K562 (cell line): ENCODE results near the gene CDK1. TPM values are rescaled to one million over a fixed set of nuclear protein-coding genes. Genes with fewer than 3 reads are reported as not detected.
A peak's percentile ranks its signal among the peaks of the same experiment; 100 is the strongest.

Experiments used
- ARID4B ChIP-seq: sonication (generic); formaldehyde crosslinking; IDR thresholded peaks from 2 replicates; pipeline ENCODE4 v1.8.0; 2022; ENCODE audit warnings: mild to moderate bottlenecking, missing genetic modification reagents
- DEAF1 ChIP-seq: fragments of 450-650 bp; formaldehyde crosslinking; IDR thresholded peaks from 2 replicates; pipeline ENCODE4 v1.4.0; 2020; ENCODE audit warnings: mild to moderate bottlenecking, moderate library complexity
- DNMT1 ChIP-seq: fragments of 450-650 bp; IDR thresholded peaks from 2 replicates; pipeline ENCODE4 v1.6.1; 2016; ENCODE audit warnings: antibody characterized with exemption, mild to moderate bottlenecking
- FOXM1 ChIP-seq, 2 experiments: fragments of 450-650 bp in 1 of 2; sonication (generic) in 1 of 2; formaldehyde crosslinking in 1 of 2; IDR thresholded peaks; 2 replicates each; pipeline versions ENCODE4 v1.6.1 to v1.9.0; 2017 to 2022; ENCODE audit warnings: low read depth in 2 of 2, mild to moderate bottlenecking in 2 of 2, missing genetic modification reagents in 1 of 2, moderate library complexity in 1 of 2
- FOXP1 ChIP-seq: sonication (generic); formaldehyde crosslinking; IDR thresholded peaks from 2 replicates; pipeline ENCODE4 v1.8.0; 2022; ENCODE audit warnings: mild to moderate bottlenecking, missing genetic modification reagents
- PHF21A ChIP-seq: fragments of 450-650 bp; IDR thresholded peaks from 2 replicates; pipeline ENCODE4 v1.6.1; 2017; ENCODE audit warnings: low read depth, borderline replicate concordance
- RBM39 ChIP-seq: fragments of 200-400 bp; formaldehyde crosslinking; optimal IDR thresholded peaks from 2 replicates; pipeline ENCODE3; 2018; ENCODE audit warnings: low read depth, low read length
- ZBTB40 ChIP-seq, 2 experiments: fragments of 450-650 bp in 1 of 2; sonication (generic) in 1 of 2; formaldehyde crosslinking in 1 of 2; IDR thresholded peaks; 2 replicates each; pipeline versions ENCODE4 v1.7.1 to v1.9.0; 2016 to 2022; ENCODE audit warnings: inconsistent platforms in 1 of 2, mild to moderate bottlenecking in 1 of 2, missing genetic modification reagents in 1 of 2
- ZNF444 ChIP-seq: fragments of 250-450 bp; sonication (Bioruptor Pico); IDR thresholded peaks from 2 replicates; pipeline ENCODE4 v1.4.0; 2020; ENCODE audit warnings: mild to moderate bottlenecking, moderate library complexity
- polyA plus RNA-seq, 8 experiments: library from polyadenylated mRNA; depleted of rRNA in 4 of 8; stranded (reverse) in 5 of 8; unstranded in 3 of 8; fragments of >200 nt; fragmentation: Nextera tagmentation in 2 of 8; fragmentation: Illumina TruSeq in 1 of 8; extraction: Ambion mirVana in 2 of 8; extraction: Trizol in 1 of 8; gene quantifications; 2 replicates each; pipeline versions ENCODE4 v1.2.1 to v1.2.3, GENCODE V29; 2011 to 2014; ENCODE audit warnings: inconsistent platforms in 1 of 8, missing spikeins in 1 of 8
- total RNA-seq, 7 experiments: library from RNA; depleted of rRNA in 6 of 7; stranded (reverse); fragments of >200 nt in 6 of 7; fragmentation: Illumina TruSeq in 2 of 7; extraction: Trizol in 2 of 7; gene quantifications; 2 replicates each; pipeline versions ENCODE4 v1.2.1 to v1.2.3, GENCODE V29; 2011 to 2021; ENCODE audit warnings: low replicate concordance in 1 of 7
- TF ChIP-seq, protein P1 (sequence below): conservative IDR thresholded peaks from 2 replicates; pipeline ENCODE4 v1.6.1; 2011; ENCODE audit warnings: low read depth, mild to moderate bottlenecking, low read length; ENCODE audit not compliant: control insufficient read depth

The CDK1 gene
- total and polyA plus RNA-seq, 9 of the 15 experiments (the other 6 are each of a cell fraction or from before 2014, with no cell fraction given), result 156 to 685 (median 236) TPM

- TF ChIP-seq, protein P1, sequence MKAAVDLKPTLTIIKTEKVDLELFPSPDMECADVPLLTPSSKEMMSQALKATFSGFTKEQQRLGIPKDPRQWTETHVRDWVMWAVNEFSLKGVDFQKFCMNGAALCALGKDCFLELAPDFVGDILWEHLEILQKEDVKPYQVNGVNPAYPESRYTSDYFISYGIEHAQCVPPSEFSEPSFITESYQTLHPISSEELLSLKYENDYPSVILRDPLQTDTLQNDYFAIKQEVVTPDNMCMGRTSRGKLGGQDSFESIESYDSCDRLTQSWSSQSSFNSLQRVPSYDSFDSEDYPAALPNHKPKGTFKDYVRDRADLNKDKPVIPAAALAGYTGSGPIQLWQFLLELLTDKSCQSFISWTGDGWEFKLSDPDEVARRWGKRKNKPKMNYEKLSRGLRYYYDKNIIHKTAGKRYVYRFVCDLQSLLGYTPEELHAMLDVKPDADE, result no peak
- TF ChIP-seq RBM39, result no peak
- TF ChIP-seq PHF21A, result no peak
- no peak for TF ChIP-seq DEAF1 (CRISPR knock-in tag)
- no peak for TF ChIP-seq ZNF444 (CRISPR knock-in tag)
- TF ChIP-seq FOXP1, result no peak
- TF ChIP-seq ARID4B, result no peak
- TF ChIP-seq ZBTB40 (IDR thresholded peaks at IDR 0.05), result peak; percentile 68
- no peak for TF ChIP-seq ZBTB40 (CRISPR knock-in tag; IDR thresholded peaks at IDR 0.05)
- no peak for TF ChIP-seq FOXM1 (IDR thresholded peaks at IDR 0.05; ENCODE audit: low read depth)
- TF ChIP-seq FOXM1 (CRISPR knock-in tag; IDR thresholded peaks at IDR 0.05; ENCODE audit: low read depth), result no peak
- no peak; the same call in 1 of the 2 replicates for TF ChIP-seq DNMT1
Measured at GRCh38 chr10:60777696-60778213, 523 bp upstream of the CDK1 start (continued).
